Liver (tissue), 9 donors: ENCODE results near the gene CCDC158. TPM values are rescaled to one million over a fixed set of nuclear protein-coding genes. Genes with fewer than 3 reads are reported as not detected.

ENCODE experiments used
- DNase-seq: peaks from one replicate; pipeline ENCODE4 v3.0.0-alpha.2; 2017; ENCODE audit warnings: low spot score
- H3K27ac ChIP-seq, 2 donors: one replicate each; pipeline ENCODE4 v1.7.0; 2013; ENCODE audit warnings: inconsistent platforms in 2 of 2, low read length in 2 of 2, control low read depth in 1 of 2, low read depth in 1 of 2, mild to moderate bottlenecking in 1 of 2
- H3K27me3 ChIP-seq, 4 donors: one replicate each; pipeline versions ENCODE4 v1.6.1 to v1.7.0; 2013; ENCODE audit warnings: low read length in 3 of 4, inconsistent platforms in 1 of 4, mild to moderate bottlenecking in 1 of 4, moderate library complexity in 1 of 4; ENCODE audit not compliant: control insufficient read depth in 4 of 4, insufficient read depth in 4 of 4
- H3K36me3 ChIP-seq, 4 donors: one replicate each; pipeline versions ENCODE4 v1.6.1 to v1.7.0; 2013; ENCODE audit warnings: low read length in 3 of 4, mild to moderate bottlenecking in 3 of 4, low read depth in 1 of 4, moderate library complexity in 1 of 4; ENCODE audit not compliant: control insufficient read depth in 4 of 4, insufficient read depth in 3 of 4
- H3K4me1 ChIP-seq, 4 donors: one replicate each; pipeline versions ENCODE4 v1.6.1 to v1.7.0; 2013; ENCODE audit warnings: low read length in 3 of 4, mild to moderate bottlenecking in 3 of 4, moderate library complexity in 1 of 4; ENCODE audit not compliant: control insufficient read depth in 4 of 4, insufficient read depth in 4 of 4
- H3K4me3 ChIP-seq, 3 donors: one replicate each; pipeline versions ENCODE4 v1.6.1 to v1.7.0; 2013; ENCODE audit warnings: low read length in 3 of 3, control low read depth in 1 of 3, low read depth in 1 of 3, mild to moderate bottlenecking in 1 of 3
- H3K9ac ChIP-seq, 2 donors: one replicate each; pipeline ENCODE4 v1.7.0; 2013; ENCODE audit warnings: low read length in 2 of 2, mild to moderate bottlenecking in 2 of 2, moderate library complexity in 2 of 2, control low read depth in 1 of 2, low read depth in 1 of 2
- H3K9me3 ChIP-seq, 4 donors: one replicate each; pipeline versions ENCODE4 v1.6.1 to v1.7.0; 2013; ENCODE audit warnings: low read length in 3 of 4; ENCODE audit not compliant: control insufficient read depth in 4 of 4
- EGR1 ChIP-seq, 2 donors: IDR thresholded peaks; 2 replicates each; pipeline ENCODE4 v1.6.1; 2016 to 2018; ENCODE audit warnings: antibody characterized with exemption in 2 of 2, low read depth in 2 of 2
- FOXA1 ChIP-seq: IDR thresholded peaks from 2 replicates; pipeline ENCODE4 v1.6.1; 2016; ENCODE audit warnings: antibody characterized with exemption
- FOXA2 ChIP-seq: IDR thresholded peaks from 2 replicates; pipeline ENCODE4 v1.6.1; 2016; ENCODE audit warnings: antibody characterized with exemption
- GABPA ChIP-seq, 2 donors: IDR thresholded peaks in 1 of 2; conservative IDR thresholded peaks in 1 of 2; 2 replicates each; pipeline ENCODE4 v1.6.1; 2016; ENCODE audit warnings: antibody characterized with exemption in 2 of 2, mild to moderate bottlenecking in 1 of 2, moderate library complexity in 1 of 2
- HNF4A ChIP-seq, 2 donors: conservative IDR thresholded peaks; 2 replicates each; pipeline ENCODE4 v1.6.1; 2016; ENCODE audit warnings: antibody characterized with exemption in 2 of 2, mild to moderate bottlenecking in 2 of 2
- HNF4G ChIP-seq: IDR thresholded peaks from 2 replicates; pipeline ENCODE4 v1.6.1; 2016; ENCODE audit warnings: antibody characterized with exemption
- JUND ChIP-seq, 2 donors: IDR thresholded peaks; 2 replicates each; pipeline ENCODE4 v1.6.1; 2016; ENCODE audit warnings: antibody characterized with exemption in 2 of 2
- NR2F2 ChIP-seq: IDR thresholded peaks from 2 replicates; pipeline ENCODE4 v1.6.1; 2016; ENCODE audit warnings: antibody characterized with exemption
- RAD21 ChIP-seq, 2 donors: IDR thresholded peaks; 2 replicates each; pipeline ENCODE4 v1.6.1; 2016; ENCODE audit warnings: antibody characterized with exemption in 2 of 2, mild to moderate bottlenecking in 2 of 2
- RXRA ChIP-seq, 2 donors: IDR thresholded peaks; 2 replicates each; pipeline ENCODE4 v1.6.1; 2017 to 2018; ENCODE audit warnings: antibody characterized with exemption in 2 of 2, mild to moderate bottlenecking in 1 of 2
- SP1 ChIP-seq: IDR thresholded peaks from 2 replicates; pipeline ENCODE4 v1.6.1; 2018; ENCODE audit warnings: antibody characterized with exemption, mild to moderate bottlenecking
- TAF1 ChIP-seq: conservative IDR thresholded peaks from 2 replicates; pipeline ENCODE4 v1.6.1; 2016; ENCODE audit warnings: antibody characterized with exemption, mild to moderate bottlenecking
- YY1 ChIP-seq: IDR thresholded peaks from 2 replicates; pipeline ENCODE4 v1.6.1; 2016; ENCODE audit warnings: antibody characterized with exemption, mild to moderate bottlenecking
- WGBS: extraction: QIAGEN DNeasy Blood & Tissue Kit; methylation state at CpG from one replicate; pipeline ENCODE4 v1.1.7; 2013; 5-methylcytosine and 5-hydroxymethylcytosine counted together
- polyA plus RNA-seq, 2 donors: library from polyadenylated mRNA; stranded (reverse) in 1 of 2; unstranded in 1 of 2; fragments of 200-250 nt in 1 of 2; fragments of >200 nt in 1 of 2; fragmentation: Nextera tagmentation in 1 of 2; extraction: Ambion mirVana in 1 of 2; gene quantifications; one replicate each; pipeline versions ENCODE4 v1.2.1 to v1.2.3, GENCODE V29; 2013 to 2015
- total RNA-seq, 2 donors: library from RNA; depleted of rRNA; stranded (reverse); fragments of >200 nt; gene quantifications; one replicate each; pipeline ENCODE4 v1.2.3, GENCODE V29; 2014
- TF ChIP-seq, protein P1 (sequence below): IDR thresholded peaks from 2 replicates; pipeline ENCODE4 v1.6.1; 2016; ENCODE audit warnings: antibody characterized with exemption
- TF ChIP-seq, protein P2 (sequence below): IDR thresholded peaks from 2 replicates; pipeline ENCODE4 v1.6.1; 2016; ENCODE audit warnings: antibody characterized with exemption
- TF ChIP-seq, protein P3 (sequence below): IDR thresholded peaks from 2 replicates; pipeline ENCODE4 v1.6.1; 2016; ENCODE audit warnings: antibody characterized with exemption
- TF ChIP-seq, protein P4 (sequence below): IDR thresholded peaks from 2 replicates; pipeline ENCODE4 v1.6.1; 2016; ENCODE audit warnings: antibody characterized with exemption, mild to moderate bottlenecking
- TF ChIP-seq, protein P5 (sequence below): fragments of 150-350 bp; IDR thresholded peaks from 2 replicates; pipeline ENCODE4 v1.5.1; 2017; ENCODE audit warnings: improper control_type of control experiment, low read depth, low read length; ENCODE audit not compliant: missing input control
- donor health status: healthy.
- donor health status: healthy.
- donor health status: healthy.
- donor health status: healthy.
- donor health status: healthy.

Gene CCDC158
- total and polyA plus RNA-seq, 4 donors: 0.28 to 4.0 (median 1.1) TPM

DNA sequence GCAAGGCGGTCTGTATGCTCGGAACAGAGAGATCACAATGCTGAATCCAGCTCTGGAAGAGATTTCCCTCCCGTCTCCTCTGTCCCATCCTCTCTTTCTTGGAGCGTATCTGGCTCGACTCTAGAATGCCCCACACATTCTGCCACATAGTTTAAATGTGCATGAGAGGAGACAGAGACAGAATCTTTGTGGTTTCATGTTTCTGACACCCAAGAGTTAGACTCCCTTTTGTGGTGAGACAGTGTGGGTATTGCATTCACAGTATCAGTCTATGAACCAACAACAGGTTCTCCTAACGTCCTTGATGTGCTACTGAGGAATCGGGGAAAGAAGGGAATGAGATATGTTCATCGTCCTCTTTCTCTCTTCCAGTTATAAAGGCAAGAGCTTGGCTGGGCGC lies 144.1 kb downstream of the CCDC158 start:
- peaks cover 8 to 85% (median 52%) of the 10 kb centered on the region in 4 donors for H3K4me1 ChIP-seq
- 89% methylated on average over 9 of the region's 9 CpGs for WGBS
- H3K27me3 ChIP-seq: no peaks in the 10 kb centered on the region
- H3K9me3 ChIP-seq: no peaks in the 10 kb centered on the region
- TF ChIP-seq JUND (IDR thresholded peaks at IDR 0.05) (no peak), HNF4A (conservative IDR thresholded peaks at IDR 0.05) (no peak), RAD21 (IDR thresholded peaks at IDR 0.05) (no peak)
- TF ChIP-seq, protein P1, sequence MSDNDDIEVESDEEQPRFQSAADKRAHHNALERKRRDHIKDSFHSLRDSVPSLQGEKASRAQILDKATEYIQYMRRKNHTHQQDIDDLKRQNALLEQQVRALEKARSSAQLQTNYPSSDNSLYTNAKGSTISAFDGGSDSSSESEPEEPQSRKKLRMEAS: no peak
- no peak overlapping the region for H3K4me3 ChIP-seq
- no peaks in the 10 kb centered on the region for H3K36me3 ChIP-seq
- no peak overlapping the region for H3K9ac ChIP-seq
- peak overlapping the region; percentile 88 to 96 for H3K27ac ChIP-seq
- no peak for DNase-seq

DNA sequence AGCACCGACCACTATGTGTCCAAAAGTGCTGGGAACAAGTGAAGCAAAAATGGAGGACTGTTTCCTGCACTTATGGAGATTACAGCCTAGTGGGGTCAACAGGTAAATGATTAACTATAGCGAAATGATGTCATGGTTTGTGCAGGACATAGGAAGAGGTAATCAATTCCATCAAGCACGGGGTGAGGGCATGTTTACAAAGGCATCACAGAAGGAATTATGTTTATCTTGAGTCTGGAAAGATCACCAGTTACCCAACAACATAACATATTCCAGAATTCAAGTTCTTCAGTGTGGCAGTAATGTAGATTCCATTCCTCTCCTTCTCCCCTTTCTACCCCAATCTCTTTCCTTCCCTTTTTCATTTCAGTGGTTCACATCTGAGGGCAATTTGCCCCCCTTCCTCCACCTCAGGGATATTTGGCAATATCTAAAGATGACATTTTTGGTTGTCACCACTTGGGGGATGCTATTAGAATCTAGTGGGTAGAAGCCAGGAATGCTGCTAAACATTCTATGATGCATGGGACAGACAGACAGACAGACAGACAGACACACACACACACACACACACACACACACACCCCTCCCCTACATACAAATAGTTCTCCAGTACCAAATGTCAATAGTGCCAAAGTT lies 145.3 kb downstream of the CCDC158 start:
- no peaks in the 10 kb centered on the region for H3K9me3 ChIP-seq
- no peaks in the 10 kb centered on the region for H3K27me3 ChIP-seq
- 32% methylated on average over 3 of the region's 3 CpGs for WGBS
- H3K27ac ChIP-seq: peak overlapping the region; percentile 47 to 88
- no peak overlapping the region for H3K4me3 ChIP-seq
- TF ChIP-seq, protein P2, sequence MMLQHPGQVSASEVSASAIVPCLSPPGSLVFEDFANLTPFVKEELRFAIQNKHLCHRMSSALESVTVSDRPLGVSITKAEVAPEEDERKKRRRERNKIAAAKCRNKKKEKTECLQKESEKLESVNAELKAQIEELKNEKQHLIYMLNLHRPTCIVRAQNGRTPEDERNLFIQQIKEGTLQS: peak; percentile 78
- peak; percentile 95 for TF ChIP-seq FOXA1
- TF ChIP-seq, protein P3, sequence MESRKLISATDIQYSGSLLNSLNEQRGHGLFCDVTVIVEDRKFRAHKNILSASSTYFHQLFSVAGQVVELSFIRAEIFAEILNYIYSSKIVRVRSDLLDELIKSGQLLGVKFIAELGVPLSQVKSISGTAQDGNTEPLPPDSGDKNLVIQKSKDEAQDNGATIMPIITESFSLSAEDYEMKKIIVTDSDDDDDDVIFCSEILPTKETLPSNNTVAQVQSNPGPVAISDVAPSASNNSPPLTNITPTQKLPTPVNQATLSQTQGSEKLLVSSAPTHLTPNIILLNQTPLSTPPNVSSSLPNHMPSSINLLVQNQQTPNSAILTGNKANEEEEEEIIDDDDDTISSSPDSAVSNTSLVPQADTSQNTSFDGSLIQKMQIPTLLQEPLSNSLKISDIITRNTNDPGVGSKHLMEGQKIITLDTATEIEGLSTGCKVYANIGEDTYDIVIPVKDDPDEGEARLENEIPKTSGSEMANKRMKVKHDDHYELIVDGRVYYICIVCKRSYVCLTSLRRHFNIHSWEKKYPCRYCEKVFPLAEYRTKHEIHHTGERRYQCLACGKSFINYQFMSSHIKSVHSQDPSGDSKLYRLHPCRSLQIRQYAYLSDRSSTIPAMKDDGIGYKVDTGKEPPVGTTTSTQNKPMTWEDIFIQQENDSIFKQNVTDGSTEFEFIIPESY: peak; percentile 70
- TF ChIP-seq HNF4G: peak; percentile 30
- TF ChIP-seq RXRA (IDR thresholded peaks at IDR 0.05): peak; percentile 72 to 83
- peak in 1 of 2 donors; percentile 10 for TF ChIP-seq GABPA (IDR thresholded peaks at IDR 0.05 in 1 of 2, conservative IDR thresholded peaks at IDR 0.05 in 1 of 2)
- peak; percentile 76 to 79 for TF ChIP-seq HNF4A (conservative IDR thresholded peaks at IDR 0.05)
- TF ChIP-seq, protein P1: peak; percentile 67
- peak; percentile 89 to 96 for TF ChIP-seq JUND (IDR thresholded peaks at IDR 0.05)
- TF ChIP-seq SP1: peak; percentile 78
- TF ChIP-seq, protein P4, sequence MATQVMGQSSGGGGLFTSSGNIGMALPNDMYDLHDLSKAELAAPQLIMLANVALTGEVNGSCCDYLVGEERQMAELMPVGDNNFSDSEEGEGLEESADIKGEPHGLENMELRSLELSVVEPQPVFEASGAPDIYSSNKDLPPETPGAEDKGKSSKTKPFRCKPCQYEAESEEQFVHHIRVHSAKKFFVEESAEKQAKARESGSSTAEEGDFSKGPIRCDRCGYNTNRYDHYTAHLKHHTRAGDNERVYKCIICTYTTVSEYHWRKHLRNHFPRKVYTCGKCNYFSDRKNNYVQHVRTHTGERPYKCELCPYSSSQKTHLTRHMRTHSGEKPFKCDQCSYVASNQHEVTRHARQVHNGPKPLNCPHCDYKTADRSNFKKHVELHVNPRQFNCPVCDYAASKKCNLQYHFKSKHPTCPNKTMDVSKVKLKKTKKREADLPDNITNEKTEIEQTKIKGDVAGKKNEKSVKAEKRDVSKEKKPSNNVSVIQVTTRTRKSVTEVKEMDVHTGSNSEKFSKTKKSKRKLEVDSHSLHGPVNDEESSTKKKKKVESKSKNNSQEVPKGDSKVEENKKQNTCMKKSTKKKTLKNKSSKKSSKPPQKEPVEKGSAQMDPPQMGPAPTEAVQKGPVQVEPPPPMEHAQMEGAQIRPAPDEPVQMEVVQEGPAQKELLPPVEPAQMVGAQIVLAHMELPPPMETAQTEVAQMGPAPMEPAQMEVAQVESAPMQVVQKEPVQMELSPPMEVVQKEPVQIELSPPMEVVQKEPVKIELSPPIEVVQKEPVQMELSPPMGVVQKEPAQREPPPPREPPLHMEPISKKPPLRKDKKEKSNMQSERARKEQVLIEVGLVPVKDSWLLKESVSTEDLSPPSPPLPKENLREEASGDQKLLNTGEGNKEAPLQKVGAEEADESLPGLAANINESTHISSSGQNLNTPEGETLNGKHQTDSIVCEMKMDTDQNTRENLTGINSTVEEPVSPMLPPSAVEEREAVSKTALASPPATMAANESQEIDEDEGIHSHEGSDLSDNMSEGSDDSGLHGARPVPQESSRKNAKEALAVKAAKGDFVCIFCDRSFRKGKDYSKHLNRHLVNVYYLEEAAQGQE: peak; percentile 76
- TF ChIP-seq EGR1 (IDR thresholded peaks at IDR 0.05; ENCODE audit: low read depth in 2 of 2): peak; percentile 27 to 92
- TF ChIP-seq NR2F2: no peak
- TF ChIP-seq, protein P5, sequence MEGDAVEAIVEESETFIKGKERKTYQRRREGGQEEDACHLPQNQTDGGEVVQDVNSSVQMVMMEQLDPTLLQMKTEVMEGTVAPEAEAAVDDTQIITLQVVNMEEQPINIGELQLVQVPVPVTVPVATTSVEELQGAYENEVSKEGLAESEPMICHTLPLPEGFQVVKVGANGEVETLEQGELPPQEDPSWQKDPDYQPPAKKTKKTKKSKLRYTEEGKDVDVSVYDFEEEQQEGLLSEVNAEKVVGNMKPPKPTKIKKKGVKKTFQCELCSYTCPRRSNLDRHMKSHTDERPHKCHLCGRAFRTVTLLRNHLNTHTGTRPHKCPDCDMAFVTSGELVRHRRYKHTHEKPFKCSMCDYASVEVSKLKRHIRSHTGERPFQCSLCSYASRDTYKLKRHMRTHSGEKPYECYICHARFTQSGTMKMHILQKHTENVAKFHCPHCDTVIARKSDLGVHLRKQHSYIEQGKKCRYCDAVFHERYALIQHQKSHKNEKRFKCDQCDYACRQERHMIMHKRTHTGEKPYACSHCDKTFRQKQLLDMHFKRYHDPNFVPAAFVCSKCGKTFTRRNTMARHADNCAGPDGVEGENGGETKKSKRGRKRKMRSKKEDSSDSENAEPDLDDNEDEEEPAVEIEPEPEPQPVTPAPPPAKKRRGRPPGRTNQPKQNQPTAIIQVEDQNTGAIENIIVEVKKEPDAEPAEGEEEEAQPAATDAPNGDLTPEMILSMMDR: peak; percentile 8
- TF ChIP-seq TAF1: no peak
- TF ChIP-seq FOXA2: peak; percentile 99
- peak; percentile 38 to 54 for TF ChIP-seq RAD21 (IDR thresholded peaks at IDR 0.05)
- peak; percentile 93 for TF ChIP-seq YY1
- H3K9ac ChIP-seq: no peak overlapping the region
- no peaks in the 10 kb centered on the region for H3K36me3 ChIP-seq
- DNase-seq: no peak
- H3K4me1 ChIP-seq: peaks cover 5 to 83% (median 43%) of the 10 kb centered on the region in 4 donors
